GM12801 (cell line): ENCODE results near the gene FER.

Experiments used
- TF ChIP-seq, protein P1 (sequence below): IDR thresholded peaks from one replicate; pipeline ENCODE4 v1.5.1; 2011; ENCODE audit warnings: control low read depth; ENCODE audit not compliant: insufficient read length; ENCODE audit errors: extremely low read depth

Gene FER

GRCh38 chr5:109029847-109030246 lies 282.1 kb downstream of the FER start:
- TF ChIP-seq, protein P1, sequence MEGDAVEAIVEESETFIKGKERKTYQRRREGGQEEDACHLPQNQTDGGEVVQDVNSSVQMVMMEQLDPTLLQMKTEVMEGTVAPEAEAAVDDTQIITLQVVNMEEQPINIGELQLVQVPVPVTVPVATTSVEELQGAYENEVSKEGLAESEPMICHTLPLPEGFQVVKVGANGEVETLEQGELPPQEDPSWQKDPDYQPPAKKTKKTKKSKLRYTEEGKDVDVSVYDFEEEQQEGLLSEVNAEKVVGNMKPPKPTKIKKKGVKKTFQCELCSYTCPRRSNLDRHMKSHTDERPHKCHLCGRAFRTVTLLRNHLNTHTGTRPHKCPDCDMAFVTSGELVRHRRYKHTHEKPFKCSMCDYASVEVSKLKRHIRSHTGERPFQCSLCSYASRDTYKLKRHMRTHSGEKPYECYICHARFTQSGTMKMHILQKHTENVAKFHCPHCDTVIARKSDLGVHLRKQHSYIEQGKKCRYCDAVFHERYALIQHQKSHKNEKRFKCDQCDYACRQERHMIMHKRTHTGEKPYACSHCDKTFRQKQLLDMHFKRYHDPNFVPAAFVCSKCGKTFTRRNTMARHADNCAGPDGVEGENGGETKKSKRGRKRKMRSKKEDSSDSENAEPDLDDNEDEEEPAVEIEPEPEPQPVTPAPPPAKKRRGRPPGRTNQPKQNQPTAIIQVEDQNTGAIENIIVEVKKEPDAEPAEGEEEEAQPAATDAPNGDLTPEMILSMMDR = no peak

GRCh38 chr5:109030360-109031143 lies 282.9 kb downstream of the FER start:
- TF ChIP-seq, protein P1 = no peak

GRCh38 chr5:109034306-109034705 lies 286.6 kb downstream of the FER start:
- TF ChIP-seq, protein P1 = no peak

- TF ChIP-seq, protein P1 = no peak
Observed at GRCh38 chr5:109035436-109035835, 287.7 kb downstream of the FER start.

GRCh38 chr5:109038209-109038840 lies 290.6 kb downstream of the FER start:
- TF ChIP-seq, protein P1 = no peak

GRCh38 chr5:109041317-109041716 lies 293.6 kb downstream of the FER start:
- TF ChIP-seq, protein P1 = no peak

GRCh38 chr5:109045710-109046109 lies 298.0 kb downstream of the FER start:
- TF ChIP-seq, protein P1 = no peak
